Measurements from ENCODE around the gene SORBS2. TPM values are rescaled to one million over a fixed set of nuclear protein-coding genes. Genes with fewer than 3 reads are reported as not detected.
A peak's percentile ranks its signal among the peaks of the same experiment; 100 is the strongest.

Gene SORBS2
- total and polyA plus RNA-seq, 2 of the 8 experiments (the other 6 are each of a cell fraction or from before 2014, with no cell fraction given): 73.0 to 87.1 TPM

- no peak overlapping the region for H2BK20ac ChIP-seq (ENCODE audit: low read length)
- no peak overlapping the region for H4K91ac ChIP-seq (replicated peaks; ENCODE audit: insufficient read length, low read length)
- H4K20me1 ChIP-seq (replicated peaks in 1 of 2; ENCODE audit: control insufficient read depth in 1 of 2, insufficient read depth in 2 of 2, low read length in 2 of 2): no peaks in the 10 kb centered on the region
- H4K5ac ChIP-seq (ENCODE audit: insufficient read length, low read depth, low read length): no peak overlapping the region
- 85% methylated on average over 2 of the region's 2 CpGs; no CpG with 5 or more reads in 1 of the 2 experiments for WGBS, 2 experiments (ENCODE audit: extremely low coverage in 1 of 2, insufficient coverage in 1 of 2, insufficient read length in 1 of 2, insufficient replicate concordance in 2 of 2, low coverage in 1 of 2, low lambda C conversion rate in 2 of 2, missing lambda C conversion rate in 1 of 2)
- no peak overlapping the region for H3K4ac ChIP-seq (replicated peaks; ENCODE audit: insufficient read length, low read depth, low read length)
- no peak overlapping the region for H4K8ac ChIP-seq (ENCODE audit: extremely low read depth, insufficient read depth, low read length)
- ChIA-PET POLR2A (ENCODE audit: partially characterized antibody) (no interaction called here), CTCF (ENCODE audit: partially characterized antibody) (interaction anchor here (0.7 to 0.9 kb wide), 4 partner anchors 96 to 287 kb away, joined by 3 read pairs; no protein-coding TSS in a partner anchor)
- H3K27ac ChIP-seq (ENCODE audit: low read depth, low read length): no peak overlapping the region
- H2AK5ac ChIP-seq (ENCODE audit: low read depth, low read length): no peak overlapping the region
- H3K4me3 ChIP-seq (ENCODE audit: extremely low read depth in 1 of 4, insufficient read depth in 2 of 4, low read depth in 3 of 4, low read length in 4 of 4): no peak overlapping the region
- H3K14ac ChIP-seq (ENCODE audit: insufficient read length): no peak overlapping the region
- no peak for FAIRE-seq
- DNase-seq (ENCODE audit: low read depth in 1 of 2, low spot score in 2 of 2): no peak
- H3K56ac ChIP-seq (replicated peaks; ENCODE audit: insufficient read length, low read depth, low read length): no peak overlapping the region
- no peak overlapping the region for H2BK15ac ChIP-seq (ENCODE audit: low read length)
- H3K4me1 ChIP-seq (replicated peaks in 1 of 4; ENCODE audit: control insufficient read depth in 3 of 4, insufficient read depth in 4 of 4, low read length in 3 of 4): peaks cover 6 to 22% (median 18%) of the 10 kb centered on the region in 4 experiments
- H2BK12ac ChIP-seq (ENCODE audit: low read depth, low read length): 0 out of 2 replicates have a peak overlapping the region, but pooled peaks have one; percentile 3
- no peaks in the 10 kb centered on the region for H3K23me2 ChIP-seq (ENCODE audit: low read depth, low read length)
- no peak overlapping the region for H3K23ac ChIP-seq (ENCODE audit: insufficient read length)
- no peak overlapping the region for H2AFZ ChIP-seq (ENCODE audit: low read length)
- no peak overlapping the region for H2BK5ac ChIP-seq (ENCODE audit: low read depth, low read length)
- H3K79me2 ChIP-seq (ENCODE audit: control insufficient read depth in 1 of 2, insufficient read depth in 2 of 2, low read length in 2 of 2): peaks cover 0 to 10% of the 10 kb centered on the region in 2 experiments; a peak in 2 of 4 replicates
- no peak overlapping the region for H3K4me2 ChIP-seq (ENCODE audit: insufficient read depth in 1 of 2, low read depth in 2 of 2, low read length in 2 of 2)
- H3K27me3 ChIP-seq (replicated peaks in 1 of 4; ENCODE audit: control insufficient read depth in 3 of 4, extremely low read depth in 1 of 4, insufficient read depth in 3 of 4, low read length in 3 of 4): no peaks in the 10 kb centered on the region
- H3K36me3 ChIP-seq (ENCODE audit: control insufficient read depth in 2 of 4, insufficient read depth in 4 of 4, low read length in 3 of 4): peaks cover 0 to 12% (median 0%) of the 10 kb centered on the region in 4 experiments; a peak in 3 of 8 replicates
- TF ChIP-seq YY1 (IDR thresholded peaks at IDR 0.05; ENCODE audit: low read depth, low read length): no peak
- TF ChIP-seq CTBP2 (IDR thresholded peaks at IDR 0.05; ENCODE audit: borderline replicate concordance, insufficient read depth, insufficient read length, low read length): no peak
- H3K9me3 ChIP-seq (ENCODE audit: insufficient read depth in 2 of 2, low read depth in 1 of 2, low read length in 1 of 2): peaks cover 0 to 2% of the 10 kb centered on the region in 2 experiments; a peak in 2 of 4 replicates
- no peak overlapping the region for H3K18ac ChIP-seq (ENCODE audit: extremely low read depth, low read length)
- no peak overlapping the region for H3K9ac ChIP-seq (replicated peaks in 1 of 4; ENCODE audit: extremely low read depth in 1 of 4, low read depth in 3 of 4, low read length in 3 of 4)
- H2BK120ac ChIP-seq (replicated peaks; ENCODE audit: low read depth, low read length): no peak overlapping the region
- no peaks in the 10 kb centered on the region; the same call in 1 of the 2 replicates for H3K79me1 ChIP-seq (ENCODE audit: low read depth, low read length)
Measured at GRCh38 chr4:185734930-185735329, 77.1 kb downstream of the SORBS2 start.
